GM18868 (cell line): ENCODE results near the gene ZNF660.

ENCODE experiments used
- ATAC-seq: cut with Tn5 transposase; IDR thresholded peaks from one replicate; pipeline ENCODE4 v1.9.1; 2021; ENCODE audit warnings: mild to moderate bottlenecking, moderate library complexity; ENCODE audit not compliant: unreplicated experiment

The ZNF660 gene

DNA sequence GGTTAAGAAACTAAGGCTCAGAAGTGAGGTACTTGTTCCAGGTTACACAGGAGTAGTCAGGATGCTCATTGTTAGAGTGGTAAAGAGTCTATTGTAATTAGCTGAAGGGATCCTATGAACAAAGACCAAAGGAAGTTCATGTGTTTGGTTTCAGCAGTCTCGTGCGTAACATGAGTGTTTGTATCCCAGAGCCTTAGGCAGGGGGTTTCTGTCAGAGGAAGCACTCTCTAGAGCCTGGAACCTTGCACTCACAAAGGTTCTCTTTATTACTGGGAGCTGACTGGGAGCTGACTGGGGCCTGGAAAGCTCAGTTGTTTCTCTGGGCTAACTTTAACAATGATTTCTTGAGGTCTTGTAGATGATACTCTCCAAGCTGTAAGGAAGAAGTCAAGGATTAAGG lies 44.0 kb downstream of the ZNF660 start:
- no peak for ATAC-seq

DNA sequence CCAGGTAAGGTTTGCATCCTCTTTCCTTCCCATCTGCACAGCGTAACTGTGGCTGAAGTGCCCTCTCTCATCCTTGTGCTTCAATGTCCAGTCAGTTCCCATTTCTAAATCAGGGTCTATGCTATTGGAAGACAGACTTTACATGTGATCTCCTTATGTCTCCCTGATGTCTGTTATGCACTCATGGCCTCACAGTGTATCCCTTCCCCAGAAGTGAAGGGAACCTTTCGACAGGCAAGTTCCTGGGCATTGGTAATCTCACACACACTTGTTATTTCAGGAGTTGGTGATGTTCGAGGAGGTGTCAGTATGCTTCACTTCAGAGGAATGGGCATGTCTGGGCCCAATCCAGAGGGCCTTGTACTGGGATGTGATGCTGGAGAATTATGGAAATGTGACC lies 47.4 kb downstream of the ZNF660 start:
- no peak for ATAC-seq

DNA sequence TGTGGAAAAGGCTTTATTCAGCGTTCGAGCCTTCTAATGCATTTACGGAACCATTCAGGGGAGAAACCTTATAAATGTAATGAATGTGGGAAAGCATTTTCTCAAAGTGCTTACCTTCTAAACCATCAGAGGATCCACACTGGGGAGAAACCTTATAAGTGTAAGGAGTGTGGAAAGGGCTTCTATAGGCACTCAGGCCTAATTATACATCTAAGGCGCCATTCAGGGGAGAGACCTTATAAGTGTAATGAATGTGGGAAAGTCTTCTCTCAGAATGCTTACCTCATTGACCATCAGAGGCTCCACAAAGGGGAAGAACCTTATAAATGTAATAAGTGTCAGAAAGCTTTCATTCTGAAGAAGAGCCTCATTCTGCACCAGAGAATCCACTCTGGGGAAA lies 57.6 kb downstream of the ZNF660 start:
- no peak for ATAC-seq

DNA sequence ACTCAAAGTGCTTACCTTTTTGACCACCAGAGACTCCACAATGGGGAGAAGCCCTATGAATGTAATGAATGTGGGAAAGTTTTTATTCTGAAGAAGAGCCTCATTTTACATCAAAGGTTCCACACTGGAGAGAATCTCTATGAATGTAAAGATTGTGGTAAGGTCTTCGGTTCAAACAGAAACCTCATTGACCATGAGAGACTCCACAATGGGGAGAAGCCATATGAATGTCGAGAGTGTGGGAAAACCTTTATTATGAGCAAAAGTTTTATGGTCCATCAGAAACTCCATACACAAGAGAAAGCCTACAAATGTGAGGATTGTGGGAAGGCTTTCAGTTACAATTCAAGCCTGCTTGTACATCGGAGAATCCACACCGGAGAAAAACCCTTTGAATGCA lies 58.3 kb downstream of the ZNF660 start:
- no peak for ATAC-seq

DNA sequence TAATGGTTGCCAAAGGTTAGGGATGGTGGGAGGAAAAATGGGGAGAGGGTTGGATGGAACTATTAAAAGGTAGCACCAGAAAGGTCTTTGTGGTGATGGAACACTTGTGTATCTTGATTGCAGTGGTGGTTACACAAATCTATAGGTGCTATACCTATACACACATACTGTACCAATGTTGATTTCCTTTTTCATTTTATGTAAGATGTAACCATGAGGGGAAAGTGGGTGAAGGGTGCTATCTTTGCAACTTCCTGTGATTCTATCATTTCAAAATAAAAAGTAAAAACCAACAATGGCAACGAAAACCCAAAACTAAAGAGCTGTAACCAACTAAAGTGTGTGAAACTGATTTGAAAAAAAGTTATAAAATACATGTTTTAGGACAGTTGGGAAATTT lies 63.0 kb downstream of the ZNF660 start:
- no peak for ATAC-seq

DNA sequence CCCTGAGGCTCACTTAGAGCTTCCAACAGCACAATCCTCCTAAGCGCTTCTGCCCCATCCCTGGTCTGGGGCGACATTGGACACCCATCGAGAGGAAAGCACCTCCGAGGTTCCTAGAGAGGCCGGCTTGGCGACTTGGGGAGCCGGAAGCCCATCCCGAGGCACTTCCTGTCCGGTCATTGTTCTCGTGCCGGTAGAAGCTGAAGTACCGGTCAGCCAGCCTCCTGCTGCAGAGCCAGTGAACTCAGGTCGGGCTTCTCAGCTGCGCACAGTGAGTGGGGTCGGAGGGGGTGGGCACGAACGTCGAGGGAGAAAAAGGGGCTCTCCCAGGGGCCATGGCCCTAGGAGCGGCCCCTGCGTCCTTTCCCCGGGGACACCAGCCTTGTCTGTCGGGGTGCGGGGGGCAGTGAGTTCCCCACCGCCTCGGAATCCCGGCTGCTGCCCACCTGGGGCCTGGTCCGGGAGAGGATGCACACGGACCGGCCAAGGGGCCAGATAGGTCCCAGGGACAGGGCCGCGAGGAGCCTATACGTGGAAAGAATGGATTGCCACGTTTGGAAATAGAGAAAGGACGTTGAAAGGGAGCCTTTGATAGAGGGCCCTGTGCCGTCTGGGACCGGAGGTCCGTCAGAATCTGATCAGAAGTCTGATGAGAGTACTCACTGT lies 63.9 kb downstream of the ZNF660 start, which contains the start of gene ZNF35:
ZNF35 (plus strand) TSS at position 169 of the 666 bp plus-strand sequence. CDS start 2,336 bp downstream, outside the sequence.
- ATAC-seq = peak; percentile 99
